GM10847 (cell line): Measurements from ENCODE around the gene CYB5R3.

Experiments used
- POLR2A ChIP-seq: IDR thresholded peaks from 2 replicates; pipeline ENCODE4 v1.6.1; 2011; ENCODE audit not compliant: insufficient read length; ENCODE audit errors: extremely low read depth

The CYB5R3 gene

GRCh38 chr22:42654436-42655073 lies 5.4 kb upstream of the CYB5R3 start:
- TF ChIP-seq POLR2A: no peak

- no peak for TF ChIP-seq POLR2A
Observed at GRCh38 chr22:42653999-42654398, 4.8 kb upstream of the CYB5R3 start.

GRCh38 chr22:42651134-42651533 lies 1.9 kb upstream of the CYB5R3 start:
- TF ChIP-seq POLR2A: no peak

GRCh38 chr22:42648368-42649245 lies 585 bp downstream of the CYB5R3 start:
- TF ChIP-seq POLR2A: no peak

GRCh38 chr22:42648017-42648367 lies 1.2 kb downstream of the CYB5R3 start:
- TF ChIP-seq POLR2A: no peak

- no peak for TF ChIP-seq POLR2A
Observed at GRCh38 chr22:42646569-42647525, 2.3 kb downstream of the CYB5R3 start.

- no peak for TF ChIP-seq POLR2A
Observed at GRCh38 chr22:42645938-42646568, 3.1 kb downstream of the CYB5R3 start.

GRCh38 chr22:42645341-42645937 lies 3.8 kb downstream of the CYB5R3 start:
- TF ChIP-seq POLR2A: no peak

- TF ChIP-seq POLR2A: no peak
Observed at GRCh38 chr22:42644422-42645340, 4.5 kb downstream of the CYB5R3 start.

GRCh38 chr22:42643634-42644421 lies 5.4 kb downstream of the CYB5R3 start:
- TF ChIP-seq POLR2A: no peak

GRCh38 chr22:42642806-42643633 lies 6.2 kb downstream of the CYB5R3 start:
- TF ChIP-seq POLR2A: no peak
